ENCODE data around the gene CD63. TPM values are rescaled to one million over a fixed set of nuclear protein-coding genes. Genes with fewer than 3 reads are reported as not detected.

The CD63 gene
- total RNA-seq (ENCODE audit: low replicate concordance), result 2,365 and 6,536 TPM in 2 replicates

GRCh38 chr12:55728939-55729818 lies at the start of gene CD63:
Gene CD63 (minus strand): TSS chr12:55729009. CDS start chr12:55728341, 668 bp downstream.
- TF ChIP-seq CTCF (IDR thresholded peaks at IDR 0.05; ENCODE audit: insufficient read depth, low read length), result no peak
- peak within 1 kb of the TSS; percentile 97 for H3K4me3 ChIP-seq (ENCODE audit: low read depth, low read length)
- DNase-seq (ENCODE audit: low read depth), result peak; percentile 94

GRCh38 chr12:55777856-55778255 lies 49.0 kb upstream of the CD63 start:
- no peak for TF ChIP-seq CTCF (IDR thresholded peaks at IDR 0.05; ENCODE audit: insufficient read depth, low read length)
- H3K4me3 ChIP-seq (ENCODE audit: low read depth, low read length), result no peak overlapping the region
- no peak for DNase-seq (ENCODE audit: low read depth)

GRCh38 chr12:55771736-55772135 lies 42.9 kb upstream of the CD63 start:
- no peak overlapping the region for H3K4me3 ChIP-seq (ENCODE audit: low read depth, low read length)
- no peak for TF ChIP-seq CTCF (IDR thresholded peaks at IDR 0.05; ENCODE audit: insufficient read depth, low read length)
- DNase-seq (ENCODE audit: low read depth), result no peak

- H3K4me3 ChIP-seq (ENCODE audit: low read depth, low read length), result no peak overlapping the region
- no peak for TF ChIP-seq CTCF (IDR thresholded peaks at IDR 0.05; ENCODE audit: insufficient read depth, low read length)
- no peak for DNase-seq (ENCODE audit: low read depth)
Measured at GRCh38 chr12:55767156-55767555, 38.3 kb upstream of the CD63 start.

GRCh38 chr12:55765736-55766290 lies 37.0 kb upstream of the CD63 start:
- TF ChIP-seq CTCF (IDR thresholded peaks at IDR 0.05; ENCODE audit: insufficient read depth, low read length), result no peak
- no peak for DNase-seq (ENCODE audit: low read depth)
- H3K4me3 ChIP-seq (ENCODE audit: low read depth, low read length), result no peak overlapping the region

GRCh38 chr12:55762646-55763045 lies 33.8 kb upstream of the CD63 start:
- TF ChIP-seq CTCF (IDR thresholded peaks at IDR 0.05; ENCODE audit: insufficient read depth, low read length), result no peak
- no peak for DNase-seq (ENCODE audit: low read depth)
- H3K4me3 ChIP-seq (ENCODE audit: low read depth, low read length), result no peak overlapping the region

Measured in fibroblast of the aortic adventitia (primary cell).